Heart left ventricle (tissue), 16 donors: ENCODE results near the gene SRPK2. TPM values are rescaled to one million over a fixed set of nuclear protein-coding genes. Genes with fewer than 3 reads are reported as not detected.
A peak's percentile ranks its signal among the peaks of the same experiment; 100 is the strongest.

Experiments
- ATAC-seq, 4 donors: fragments of 200-7000 bp; cut with Tn5 transposase; one replicate each; pipeline ENCODE4 v1.9.1; 2020 to 2022; ENCODE audit warnings: moderate library complexity in 4 of 4, mild to moderate bottlenecking in 3 of 4, moderate number of reproducible peaks in 1 of 4
- DNase-seq, 5 donors: peaks; one replicate each; pipeline ENCODE4 v3.0.0-alpha.2; 2020
- H3K27ac ChIP-seq, 12 donors: fragments of 200-600 bp; sonication (generic) in 4 of 12; one replicate each; pipeline versions ENCODE4 v1.5.0 to v1.8.0; 2016 to 2022; ENCODE audit warnings: mild to moderate bottlenecking in 2 of 12
- H3K27me3 ChIP-seq, 9 donors: fragments of 200-600 bp; sonication (generic) in 2 of 9; one replicate each; pipeline versions ENCODE4 v1.5.1 to v1.8.0; 2016 to 2022; ENCODE audit warnings: mild to moderate bottlenecking in 3 of 9
- H3K36me3 ChIP-seq, 9 donors: fragments of 200-600 bp; sonication (generic) in 2 of 9; one replicate each; pipeline versions ENCODE4 v1.5.0 to v1.8.0; 2018 to 2022; ENCODE audit warnings: mild to moderate bottlenecking in 2 of 9
- H3K4me1 ChIP-seq, 12 donors: fragments of 200-600 bp; sonication (generic) in 4 of 12; one replicate each; pipeline versions ENCODE4 v1.5.0 to v1.8.0; 2016 to 2022; ENCODE audit warnings: mild to moderate bottlenecking in 3 of 12
- H3K4me3 ChIP-seq, 12 donors: fragments of 200-600 bp; sonication (generic) in 4 of 12; one replicate each; pipeline versions ENCODE4 v1.5.0 to v1.8.0; 2017 to 2022; ENCODE audit warnings: mild to moderate bottlenecking in 9 of 12, moderate library complexity in 4 of 12
- H3K9me3 ChIP-seq, 12 donors: fragments of 200-600 bp; sonication (generic) in 4 of 12; one replicate each; pipeline versions ENCODE4 v1.5.0 to v1.8.0; 2016 to 2022; ENCODE audit warnings: mild to moderate bottlenecking in 1 of 12
- POLR2A ChIP-seq, 2 donors: fragments of 450-650 bp; IDR thresholded peaks; one replicate each; pipeline ENCODE4 v1.6.1; 2017; ENCODE audit warnings: antibody characterized with exemption in 2 of 2, mild to moderate bottlenecking in 2 of 2, moderate library complexity in 2 of 2
- WGBS, 4 donors: extraction: QIAGEN DNeasy Blood & Tissue Kit in 2 of 4; methylation state at CpG; one replicate each; pipeline versions ENCODE4 v1.1.5 to v1.1.7; 2013 to 2018; 5-methylcytosine and 5-hydroxymethylcytosine counted together
- intact Hi-C, 10 donors: fragments of 100-400 bp; cut with DNase I; formaldehyde crosslinking; loops; one replicate each; pipeline versions ENCODE4 v1.11.1 to v1.14.2; 2022
- polyA plus RNA-seq, 2 donors: library from polyadenylated mRNA; stranded (reverse); fragments of 200-250 nt; gene quantifications; one replicate each; pipeline ENCODE4 v1.2.3, GENCODE V29; 2013
- total RNA-seq, 9 donors: library from RNA; depleted of rRNA in 2 of 9; stranded (reverse); fragments of >200 nt in 2 of 9; fragmentation: NEBNext Ultra II Directional in 3 of 9; extraction: Animal tissue kit (Norgen Biotek cat#: 25700) in 3 of 9; gene quantifications; one replicate each; pipeline versions ENCODE4 v1.1.0 to v1.2.4, GENCODE V29; 2016 to 2023
- TF ChIP-seq, protein P1 (sequence below), 12 donors: fragments of 200-600 bp; sonication (generic) in 4 of 12; IDR thresholded peaks; one replicate each; pipeline versions ENCODE4 v1.5.0 to v1.8.0; 2018 to 2022; ENCODE audit warnings: antibody characterized with exemption in 12 of 12, mild to moderate bottlenecking in 5 of 12
- donor health status: ischemic (EF 13 %, LVEDD 7.1; RV severe dilation, severe dysfunction).
- donor health status: healthy with polysubstance abuse.
- donor health status: DM: no; HTN: yes; CAD: no.
- donor health status: DM: no; HTN: no; CAD: no.
- donor health status: ischemic (EF 25% LVEDD 6.9; RV normal size, moderate dysfunction).
- donor health status: ischemic (EF 25% LVEDD 5.7; RV mildly dilated, moderate dysfunction).
- donor health status: healthy.
- donor health status: DM: yes; HTN: yes; CAD: no.
- donor health status: ischemic (EF 35%, LVEDD 5.7; RV mildly dilated, moderate dysfunction).
- donor health status: nonischemic (EF 11% LVEDD 7.7; RV severe dilation, severe dysfunction).
- donor health status: DM: yes; HTN: yes; CAD: no.
- donor health status: PGD.
- donor health status: ischemic (EF 29% LVEDD 5.4; RV normal size, mild dysfunction).
- donor health status: nonischemic (EF 23%, LVEDD 6.1; RV moderate dilation, normal function).

SRPK2 gene
- total and polyA plus RNA-seq, 11 donors: 8.6 to 42.4 (median 33.5) TPM

DNA sequence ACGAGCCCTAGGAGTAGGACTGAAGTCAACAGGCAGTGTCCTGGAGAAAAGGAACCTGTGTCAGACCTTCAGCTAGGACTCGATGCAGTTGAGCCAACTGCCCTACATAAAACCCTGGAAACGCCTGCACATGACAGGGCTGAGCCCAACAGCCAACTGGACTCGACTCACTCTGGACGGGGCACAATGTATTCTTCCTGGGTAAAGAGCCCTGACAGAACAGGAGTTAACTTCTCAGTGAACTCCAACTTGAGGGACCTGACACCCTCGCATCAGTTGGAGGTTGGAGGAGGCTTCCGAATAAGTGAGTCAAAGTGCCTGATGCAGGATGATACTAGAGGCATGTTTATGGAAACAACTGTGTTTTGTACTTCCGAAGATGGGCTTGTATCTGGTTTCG lies 281.3 kb downstream of the SRPK2 start:
- no peak for TF ChIP-seq POLR2A (IDR thresholded peaks at IDR 0.05)
- TF ChIP-seq, protein P1, sequence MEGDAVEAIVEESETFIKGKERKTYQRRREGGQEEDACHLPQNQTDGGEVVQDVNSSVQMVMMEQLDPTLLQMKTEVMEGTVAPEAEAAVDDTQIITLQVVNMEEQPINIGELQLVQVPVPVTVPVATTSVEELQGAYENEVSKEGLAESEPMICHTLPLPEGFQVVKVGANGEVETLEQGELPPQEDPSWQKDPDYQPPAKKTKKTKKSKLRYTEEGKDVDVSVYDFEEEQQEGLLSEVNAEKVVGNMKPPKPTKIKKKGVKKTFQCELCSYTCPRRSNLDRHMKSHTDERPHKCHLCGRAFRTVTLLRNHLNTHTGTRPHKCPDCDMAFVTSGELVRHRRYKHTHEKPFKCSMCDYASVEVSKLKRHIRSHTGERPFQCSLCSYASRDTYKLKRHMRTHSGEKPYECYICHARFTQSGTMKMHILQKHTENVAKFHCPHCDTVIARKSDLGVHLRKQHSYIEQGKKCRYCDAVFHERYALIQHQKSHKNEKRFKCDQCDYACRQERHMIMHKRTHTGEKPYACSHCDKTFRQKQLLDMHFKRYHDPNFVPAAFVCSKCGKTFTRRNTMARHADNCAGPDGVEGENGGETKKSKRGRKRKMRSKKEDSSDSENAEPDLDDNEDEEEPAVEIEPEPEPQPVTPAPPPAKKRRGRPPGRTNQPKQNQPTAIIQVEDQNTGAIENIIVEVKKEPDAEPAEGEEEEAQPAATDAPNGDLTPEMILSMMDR (IDR thresholded peaks at IDR 0.05): no peak
- Histone ChIP-seq H3K4me3 (no peak overlapping the region), H3K27ac (no peak overlapping the region), H3K4me1 (peaks cover 0 to 9% (median 0%) of the 10 kb centered on the region in 12 donors), H3K27me3 (no peaks in the 10 kb centered on the region), H3K36me3 (peaks cover 0 to 100% (median 100%) of the 10 kb centered on the region in 9 donors), H3K9me3 (no peaks in the 10 kb centered on the region)
- ATAC-seq: no peak
- 89 to 92% (median 91%) methylated on average over 9 of the region's 9 CpGs for WGBS, 4 donors
- intact Hi-C loops: loop anchor here in 4 of 10 donors (5.0 to 10.0 kb wide), 2 partner anchors 35 to 123 kb away; no protein-coding TSS in a partner anchor
- DNase-seq: no peak

DNA sequence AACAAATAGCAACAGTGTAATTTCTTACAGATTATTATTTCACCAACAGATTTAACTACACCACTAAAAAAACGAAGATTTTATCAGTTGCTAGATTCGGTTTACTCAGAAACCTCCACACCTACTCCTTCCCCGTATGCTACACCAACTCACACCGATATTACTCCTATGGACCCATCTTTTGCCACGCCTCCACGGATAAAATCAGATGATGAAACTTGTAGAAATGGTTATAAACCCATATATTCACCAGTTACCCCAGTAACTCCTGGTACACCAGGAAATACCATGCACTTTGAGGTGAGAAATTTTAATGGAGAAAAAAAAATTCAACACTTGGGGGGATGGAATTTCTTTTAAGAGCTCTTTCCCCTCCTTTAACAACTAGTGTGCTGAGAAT lies 282.2 kb downstream of the SRPK2 start:
- peaks cover 0 to 19% (median 2%) of the 10 kb centered on the region in 12 donors for H3K4me1 ChIP-seq
- no peak overlapping the region for H3K27ac ChIP-seq
- no peaks in the 10 kb centered on the region for H3K9me3 ChIP-seq
- DNase-seq (no peak), ATAC-seq (no peak)
- H3K36me3 ChIP-seq: peaks cover 0 to 100% (median 100%) of the 10 kb centered on the region in 9 donors
- intact Hi-C loops: loop anchor here in 4 of 10 donors (5.0 to 10.0 kb wide), 2 partner anchors 34 to 122 kb away; no protein-coding TSS in a partner anchor
- no peak overlapping the region for H3K4me3 ChIP-seq
- no peaks in the 10 kb centered on the region for H3K27me3 ChIP-seq
- no peak for TF ChIP-seq POLR2A (IDR thresholded peaks at IDR 0.05)
- TF ChIP-seq, protein P1 (IDR thresholded peaks at IDR 0.05): no peak
- 88 to 93% (median 89%) methylated on average over 6 of the region's 6 CpGs for WGBS, 4 donors

DNA sequence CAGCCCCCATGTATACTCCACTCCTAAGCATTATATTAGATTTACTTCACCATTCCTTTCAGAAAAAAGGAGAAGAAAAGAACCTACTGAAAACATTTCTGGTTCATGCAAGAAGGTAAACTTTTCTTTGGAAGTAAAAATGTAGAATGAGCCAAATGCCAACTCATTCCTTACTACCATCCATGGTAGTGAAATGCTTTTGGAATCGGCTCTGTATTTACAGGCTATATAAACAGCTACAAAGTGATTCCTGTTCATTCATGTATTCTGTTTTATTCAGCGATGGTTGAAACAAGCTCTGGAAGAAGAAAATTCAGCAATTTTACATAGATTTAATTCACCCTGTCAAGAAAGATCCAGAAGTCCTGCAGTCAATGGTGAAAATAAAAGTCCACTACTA lies 283.1 kb downstream of the SRPK2 start:
- TF ChIP-seq POLR2A (IDR thresholded peaks at IDR 0.05): no peak
- TF ChIP-seq, protein P1 (IDR thresholded peaks at IDR 0.05): no peak
- no peak for ATAC-seq
- Histone ChIP-seq H3K9me3 (no peaks in the 10 kb centered on the region), H3K27ac (no peak overlapping the region), H3K4me3 (no peak overlapping the region), H3K27me3 (no peaks in the 10 kb centered on the region), H3K36me3 (peaks cover 0 to 100% (median 100%) of the 10 kb centered on the region in 9 donors), H3K4me1 (peaks cover 0 to 22% (median 2%) of the 10 kb centered on the region in 12 donors)
- 89 to 94% (median 90%) methylated on average over 2 of the region's 2 CpGs for WGBS, 4 donors
- no peak for DNase-seq
- intact Hi-C loops: loop anchor here in 4 of 10 donors (5.0 to 10.0 kb wide), 2 partner anchors 33 to 121 kb away; no protein-coding TSS in a partner anchor

DNA sequence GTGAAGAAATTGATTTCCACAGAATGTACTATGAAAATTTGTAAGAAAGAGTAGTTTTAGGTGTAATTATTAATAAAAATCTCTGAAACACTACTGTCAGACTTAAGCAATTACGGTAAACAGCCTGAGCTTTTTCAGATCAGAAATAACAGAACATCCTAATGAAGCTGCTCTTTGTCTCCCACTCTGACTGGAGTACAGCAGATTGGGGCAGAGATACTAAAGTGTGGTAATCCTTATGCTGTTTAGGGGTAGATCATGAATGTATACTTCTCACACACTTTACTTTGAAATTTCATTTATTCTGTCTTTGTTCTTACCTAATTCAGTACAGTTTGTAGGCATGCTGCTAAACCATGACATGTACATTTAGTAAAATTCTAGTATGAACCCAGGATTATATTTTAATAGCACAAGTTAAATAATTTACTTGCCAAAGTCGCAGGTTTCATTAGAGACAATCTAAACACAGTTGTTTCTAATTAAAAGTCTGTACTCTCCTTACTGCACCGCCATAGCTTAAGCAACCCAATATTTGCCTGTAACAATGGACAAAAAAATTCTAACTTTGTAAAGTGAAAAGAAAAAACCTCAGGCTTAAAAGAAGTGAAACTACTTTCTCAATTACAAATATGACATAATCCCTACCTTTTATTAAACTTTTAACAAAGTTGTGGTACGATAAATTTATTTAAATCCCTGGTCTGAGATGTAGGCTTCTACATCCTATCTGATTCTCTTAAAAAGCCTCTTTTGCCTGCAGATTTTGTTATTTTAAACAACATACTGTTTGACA lies 286.0 kb downstream of the SRPK2 start:
- no peak for TF ChIP-seq POLR2A (IDR thresholded peaks at IDR 0.05)
- TF ChIP-seq, protein P1 (IDR thresholded peaks at IDR 0.05): no peak
- intact Hi-C loops: loop anchor here in 3 of 10 donors (10.0 kb wide), 1 partner anchor 118 kb away; no protein-coding TSS in a partner anchor
- no peaks in the 10 kb centered on the region for H3K9me3 ChIP-seq
- H3K27ac ChIP-seq: peak overlapping the region in 1 of 12 donors; percentile 38
- ATAC-seq (no peak), DNase-seq (no peak)
- no peak overlapping the region for H3K4me3 ChIP-seq
- peaks cover 0 to 99% (median 95%) of the 10 kb centered on the region in 9 donors for H3K36me3 ChIP-seq
- peaks cover 0 to 29% (median 6%) of the 10 kb centered on the region in 12 donors for H3K4me1 ChIP-seq
- WGBS, 4 donors: 86 to 89% (median 86%) methylated on average over 4 of the region's 4 CpGs
- H3K27me3 ChIP-seq: no peaks in the 10 kb centered on the region
